Measurements from ENCODE around the gene SVOP.
"Not testable (repeated sequence)": the region's sequence is repeated elsewhere in the genome, so short reads cannot be mapped to it uniquely, and the experiment has no call there.

Gene SVOP

GRCh38 chr12:108888031-108888430 lies 132.8 kb downstream of the SVOP start:
- no peak for DNase-seq (ENCODE audit: low read depth)

DNA sequence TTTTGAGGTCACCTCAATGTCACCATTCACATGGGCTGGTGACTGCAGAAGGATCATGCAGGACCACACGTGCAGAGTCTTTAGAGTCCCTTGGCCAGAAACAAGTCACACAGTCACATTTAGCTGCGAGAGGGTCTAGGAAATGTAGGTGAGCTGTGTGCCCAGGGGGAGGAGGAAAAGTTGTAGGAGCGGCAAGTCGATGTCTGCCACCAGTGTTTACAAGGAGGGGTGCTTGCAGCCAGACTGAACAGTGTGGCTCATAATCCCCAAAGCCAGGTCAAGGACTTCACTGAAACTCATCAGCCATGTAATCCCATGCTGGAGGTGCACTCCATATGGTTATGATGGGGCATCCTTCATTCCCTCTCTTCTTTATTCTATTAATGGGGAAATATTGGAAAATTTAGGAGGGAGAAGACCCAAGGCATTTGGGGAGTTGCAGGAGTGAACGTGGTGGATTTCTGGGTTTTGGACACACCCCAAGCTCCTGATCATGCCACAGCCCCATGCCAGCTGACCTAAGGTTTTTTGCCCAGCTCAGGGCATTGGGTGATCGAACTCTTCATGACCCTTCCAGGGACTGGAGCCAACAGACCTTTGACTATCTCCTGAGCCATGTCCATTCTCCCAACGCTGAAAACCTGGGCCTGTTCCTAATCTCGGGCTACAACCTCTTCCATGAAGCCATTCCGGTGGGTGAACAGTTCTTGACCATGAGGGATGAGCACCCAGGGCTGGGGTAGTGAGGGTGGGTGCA lies 133.8 kb downstream of the SVOP start:
- DNase-seq (ENCODE audit: low read depth), result no peak

GRCh38 chr12:108884116-108885012 lies 136.5 kb downstream of the SVOP start:
- no peak for DNase-seq (ENCODE audit: low read depth)

- DNase-seq (ENCODE audit: low read depth), result no peak
These were observed 138.9 kb downstream of the SVOP start for GRCh38 chr12:108881953-108882352.

DNA sequence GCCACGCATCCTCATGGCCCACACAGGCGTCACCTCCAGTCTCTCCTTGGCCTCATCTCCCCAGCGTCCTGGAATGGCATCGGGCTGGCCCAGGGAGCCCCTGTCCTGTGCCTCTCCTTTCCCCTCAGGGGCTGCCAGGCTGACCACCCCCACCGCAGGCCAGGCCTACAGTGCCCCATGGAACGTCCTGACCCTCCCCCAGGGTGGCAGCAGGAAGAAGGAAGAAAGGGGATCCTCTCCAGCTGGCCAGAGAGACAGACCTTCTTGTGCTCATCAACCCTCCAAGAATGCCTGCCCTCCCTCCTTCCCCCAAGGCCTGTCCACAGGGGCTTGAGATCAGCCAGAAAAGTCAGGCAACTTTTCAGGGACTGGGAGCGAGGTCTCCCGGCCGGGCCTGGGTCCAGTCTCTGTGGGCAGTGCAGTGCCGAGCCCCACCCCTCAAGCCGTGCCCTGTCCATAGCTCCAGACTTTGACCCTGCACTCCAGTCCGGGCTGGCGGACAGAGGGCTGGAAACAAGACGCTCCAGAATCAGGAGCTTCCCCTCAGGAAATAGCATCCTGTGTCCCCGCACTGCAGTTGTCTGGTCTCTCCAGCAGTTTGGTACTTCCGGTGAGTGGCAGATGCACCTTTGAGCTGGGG lies 141.1 kb downstream of the SVOP start, which contains the start of gene DAO:
TSS of gene DAO (plus strand) at position 478 of the 640 bp plus-strand sequence. CDS start 4,915 bp downstream, outside the sequence.
- DNase-seq (ENCODE audit: low read depth), result no peak

- no peak for DNase-seq (ENCODE audit: low read depth)
These were observed 144.3 kb downstream of the SVOP start for GRCh38 chr12:108876550-108876949.

- no peak for DNase-seq (ENCODE audit: low read depth)
These were observed 145.0 kb downstream of the SVOP start for GRCh38 chr12:108875682-108876361.

DNA sequence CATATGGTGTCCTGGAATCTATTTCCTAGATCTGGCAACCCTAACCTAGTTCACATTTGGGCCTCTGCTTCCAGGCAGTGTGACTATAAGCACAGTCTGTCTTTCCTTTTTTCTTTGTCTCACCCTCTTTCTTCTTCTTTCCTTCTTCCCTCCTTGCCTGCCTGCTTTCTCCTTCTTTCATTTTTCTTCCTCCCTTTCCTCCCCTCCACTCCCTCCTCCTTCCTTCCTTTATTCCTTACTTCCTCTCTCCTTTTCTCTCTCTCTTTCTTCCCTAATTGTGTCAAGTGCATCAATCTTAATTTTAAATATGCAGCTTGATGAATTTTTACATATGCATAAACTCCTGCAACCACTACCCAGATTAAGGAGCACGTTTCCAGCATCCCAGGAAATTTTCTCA lies 145.6 kb downstream of the SVOP start:
- DNase-seq (ENCODE audit: low read depth), result no peak

DNA sequence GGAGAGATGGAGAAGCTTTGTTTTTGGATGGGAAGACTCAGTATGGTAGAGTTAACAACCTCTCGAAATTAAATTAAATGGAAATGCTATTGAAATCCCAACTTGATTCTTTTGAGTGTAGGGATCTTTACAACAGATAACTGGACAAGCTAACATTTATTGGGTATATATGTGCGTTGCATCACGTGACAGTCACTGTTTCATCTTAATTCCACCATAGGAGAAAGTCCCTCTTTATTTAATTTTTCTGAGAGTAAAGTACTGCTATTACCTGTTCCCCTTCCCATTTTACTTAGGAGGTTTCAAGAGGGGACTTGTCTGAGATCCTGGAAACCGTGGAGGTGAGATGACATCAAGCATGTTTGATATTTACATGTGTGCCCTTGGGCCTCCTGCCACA lies 152.1 kb downstream of the SVOP start:
- DNase-seq (ENCODE audit: low read depth), result no peak

DNA sequence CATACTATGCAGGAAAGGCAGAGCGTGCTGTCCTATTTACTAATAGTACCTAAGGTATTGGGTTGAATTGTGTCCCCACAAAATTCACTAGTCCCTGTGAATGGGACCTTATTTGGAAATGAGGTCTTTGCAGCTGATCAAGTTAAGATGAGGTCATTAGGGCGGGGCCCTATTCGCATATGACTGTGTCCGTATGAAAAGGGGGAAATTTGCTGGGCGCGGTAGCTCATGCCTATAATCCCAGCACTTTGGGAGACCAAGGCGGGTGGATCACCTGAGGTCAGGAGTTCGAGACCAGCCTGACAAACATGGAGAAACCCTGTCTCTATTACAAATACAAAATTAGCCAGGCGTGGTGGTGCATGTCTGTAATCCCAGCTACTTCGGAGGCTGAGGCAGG lies 154.8 kb downstream of the SVOP start:
- DNase-seq (ENCODE audit: low read depth), result not testable (repeated sequence)

GRCh38 chr12:108865169-108865568 lies 155.7 kb downstream of the SVOP start:
- no peak for DNase-seq (ENCODE audit: low read depth)

GRCh38 chr12:108862588-108862959 lies 158.3 kb downstream of the SVOP start:
- no peak for DNase-seq (ENCODE audit: low read depth)

DNA sequence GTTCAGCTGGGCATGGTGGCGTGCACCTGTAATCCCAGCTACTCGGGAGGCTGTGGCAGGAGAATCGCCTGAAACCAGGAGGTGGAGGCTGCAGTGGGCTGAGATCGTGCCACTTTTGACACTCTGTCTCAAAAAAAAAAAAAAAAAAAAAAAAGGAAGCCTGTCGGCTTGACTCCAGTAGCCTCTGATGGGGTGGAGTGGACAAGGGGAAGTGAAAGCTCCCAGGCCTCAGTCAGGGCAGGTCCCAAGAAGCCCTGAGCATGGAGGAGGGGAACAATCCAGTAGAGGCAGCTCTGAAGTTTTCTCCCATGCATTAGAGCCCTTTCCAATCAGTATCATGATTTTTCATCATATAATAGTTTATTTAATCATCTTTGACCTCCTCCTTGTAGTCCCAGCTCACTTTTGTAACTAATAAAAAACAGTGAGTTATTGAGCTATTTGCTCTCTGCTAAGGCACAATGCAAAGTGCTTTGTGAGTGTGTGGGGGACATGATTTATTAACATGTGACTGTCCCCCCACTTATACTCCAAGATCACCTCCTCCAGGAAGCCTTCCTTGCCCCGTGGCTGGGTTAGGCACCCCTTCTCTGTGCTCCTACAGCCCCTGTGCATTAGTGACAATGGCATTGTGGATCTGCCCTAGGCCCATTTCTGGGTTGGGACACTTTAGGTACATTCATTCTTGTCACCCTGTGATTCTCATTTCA lies 158.8 kb downstream of the SVOP start:
- DNase-seq (ENCODE audit: low read depth), result no peak

GRCh38 chr12:108860443-108860842 lies 160.4 kb downstream of the SVOP start:
- DNase-seq (ENCODE audit: low read depth), result no peak

DNA sequence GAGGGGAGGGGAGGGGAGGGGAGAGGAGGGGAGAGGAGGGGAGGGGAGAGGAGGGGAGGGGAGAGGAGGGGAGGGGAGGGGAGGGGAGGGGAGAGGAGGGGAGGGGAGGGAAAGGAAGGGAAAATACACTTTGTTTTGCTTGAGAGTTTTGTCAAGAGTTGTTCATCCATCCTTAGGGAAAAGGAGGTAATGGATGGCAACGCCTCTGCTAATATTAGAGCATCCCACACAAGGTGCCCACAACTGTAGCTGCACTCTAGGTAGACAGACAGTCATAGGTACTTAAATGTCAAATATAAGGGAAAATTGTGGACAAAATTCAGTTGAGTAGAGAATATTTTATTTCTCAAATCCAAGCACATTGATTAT lies 161.0 kb downstream of the SVOP start:
- DNase-seq (ENCODE audit: low read depth), result no peak

DNA sequence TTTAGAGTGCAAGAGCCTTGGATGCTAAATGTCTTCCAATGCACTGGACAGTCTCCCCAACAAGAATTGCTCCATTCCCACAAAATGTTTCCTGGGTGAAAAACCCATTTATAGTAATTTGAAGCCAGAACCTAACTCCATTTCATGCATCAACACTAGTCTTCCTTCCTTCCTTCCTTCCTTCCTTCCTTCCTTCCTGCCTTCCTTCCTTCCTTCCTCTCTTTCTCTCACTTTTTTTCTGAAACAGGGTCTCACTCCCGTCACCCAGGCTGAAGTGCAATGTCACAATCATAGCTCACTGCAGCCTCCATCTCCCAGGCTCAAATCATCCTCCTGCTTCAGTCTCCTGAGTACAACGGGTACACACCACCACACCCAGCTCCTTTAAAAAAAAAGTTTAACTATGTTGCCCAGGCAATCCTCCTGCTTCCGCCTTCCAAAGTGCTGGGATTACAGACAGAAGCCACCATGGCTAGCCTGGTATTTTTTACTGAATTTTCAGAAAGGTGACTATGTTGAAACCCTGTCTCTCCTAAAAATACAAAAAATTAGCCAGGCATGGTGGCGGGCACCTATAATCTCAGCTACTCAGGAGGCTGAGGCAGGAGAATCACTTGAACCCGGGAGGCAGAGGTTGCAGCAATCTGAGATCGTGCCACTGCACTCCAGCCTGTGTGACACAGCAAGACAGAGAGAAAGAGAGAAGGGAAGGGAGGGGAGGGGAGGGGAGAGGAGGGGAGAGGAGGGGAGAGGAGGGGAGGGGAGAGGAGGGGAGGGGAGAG lies 161.5 kb downstream of the SVOP start:
- DNase-seq (ENCODE audit: low read depth), result not testable (repeated sequence)

- DNase-seq (ENCODE audit: low read depth), result no peak
These were observed 162.4 kb downstream of the SVOP start for GRCh38 chr12:108858311-108859074.
